Vagina (tissue), 2 donors: ENCODE data around the gene MT1HL1.

Source experiments
- POLR2AphosphoS5 ChIP-seq, 2 donors: sonication (generic); formaldehyde crosslinking; IDR thresholded peaks; one replicate each; pipeline ENCODE4 v1.9.0; 2017; ENCODE audit warnings: antibody characterized with exemption in 2 of 2, mild to moderate bottlenecking in 2 of 2, low read depth in 1 of 2; ENCODE audit not compliant: insufficient read depth in 1 of 2
- TF ChIP-seq, protein P1 (sequence below), 3 experiments: fragments of 450-650 bp in 2 of 3; fragments of 200-600 bp in 1 of 3; sonication (generic) in 1 of 3; IDR thresholded peaks; one replicate each; pipeline ENCODE4 v1.5.1; 2017 to 2019; ENCODE audit warnings: antibody characterized with exemption in 3 of 3, mild to moderate bottlenecking in 2 of 3, moderate library complexity in 2 of 3

DNA sequence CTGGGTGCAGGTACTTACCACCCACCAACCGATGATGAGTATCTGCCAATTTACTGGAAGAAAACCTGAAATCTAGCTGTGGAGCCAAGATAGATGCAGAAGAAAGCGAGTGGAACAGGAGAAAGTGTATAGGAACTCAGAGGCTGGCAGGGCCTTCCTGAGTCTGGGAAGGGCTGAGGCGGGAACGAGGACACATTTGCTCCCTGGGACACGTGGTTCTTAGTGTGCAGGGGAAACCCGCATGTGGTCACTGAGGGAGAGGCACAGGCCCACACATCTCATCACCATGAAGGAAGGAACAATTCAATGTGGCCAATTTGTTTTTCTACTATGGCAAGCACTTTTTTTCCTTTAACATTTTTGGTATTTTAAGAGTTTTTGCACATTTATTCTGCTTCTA, 45.9 kb upstream of the MT1HL1 start:
- TF ChIP-seq POLR2AphosphoS5 (IDR thresholded peaks at IDR 0.05; ENCODE audit: insufficient read depth in 1 of 2, low read depth in 1 of 2) = no peak
- TF ChIP-seq, protein P1, sequence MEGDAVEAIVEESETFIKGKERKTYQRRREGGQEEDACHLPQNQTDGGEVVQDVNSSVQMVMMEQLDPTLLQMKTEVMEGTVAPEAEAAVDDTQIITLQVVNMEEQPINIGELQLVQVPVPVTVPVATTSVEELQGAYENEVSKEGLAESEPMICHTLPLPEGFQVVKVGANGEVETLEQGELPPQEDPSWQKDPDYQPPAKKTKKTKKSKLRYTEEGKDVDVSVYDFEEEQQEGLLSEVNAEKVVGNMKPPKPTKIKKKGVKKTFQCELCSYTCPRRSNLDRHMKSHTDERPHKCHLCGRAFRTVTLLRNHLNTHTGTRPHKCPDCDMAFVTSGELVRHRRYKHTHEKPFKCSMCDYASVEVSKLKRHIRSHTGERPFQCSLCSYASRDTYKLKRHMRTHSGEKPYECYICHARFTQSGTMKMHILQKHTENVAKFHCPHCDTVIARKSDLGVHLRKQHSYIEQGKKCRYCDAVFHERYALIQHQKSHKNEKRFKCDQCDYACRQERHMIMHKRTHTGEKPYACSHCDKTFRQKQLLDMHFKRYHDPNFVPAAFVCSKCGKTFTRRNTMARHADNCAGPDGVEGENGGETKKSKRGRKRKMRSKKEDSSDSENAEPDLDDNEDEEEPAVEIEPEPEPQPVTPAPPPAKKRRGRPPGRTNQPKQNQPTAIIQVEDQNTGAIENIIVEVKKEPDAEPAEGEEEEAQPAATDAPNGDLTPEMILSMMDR (IDR thresholded peaks at IDR 0.05) = no peak
